ENCODE measurements around the gene PRSS57. TPM values are rescaled to one million over a fixed set of nuclear protein-coding genes. Genes with fewer than 3 reads are reported as not detected.

PRSS57 gene
- total RNA-seq, 2 experiments from 2014 or later, result not detected

DNA sequence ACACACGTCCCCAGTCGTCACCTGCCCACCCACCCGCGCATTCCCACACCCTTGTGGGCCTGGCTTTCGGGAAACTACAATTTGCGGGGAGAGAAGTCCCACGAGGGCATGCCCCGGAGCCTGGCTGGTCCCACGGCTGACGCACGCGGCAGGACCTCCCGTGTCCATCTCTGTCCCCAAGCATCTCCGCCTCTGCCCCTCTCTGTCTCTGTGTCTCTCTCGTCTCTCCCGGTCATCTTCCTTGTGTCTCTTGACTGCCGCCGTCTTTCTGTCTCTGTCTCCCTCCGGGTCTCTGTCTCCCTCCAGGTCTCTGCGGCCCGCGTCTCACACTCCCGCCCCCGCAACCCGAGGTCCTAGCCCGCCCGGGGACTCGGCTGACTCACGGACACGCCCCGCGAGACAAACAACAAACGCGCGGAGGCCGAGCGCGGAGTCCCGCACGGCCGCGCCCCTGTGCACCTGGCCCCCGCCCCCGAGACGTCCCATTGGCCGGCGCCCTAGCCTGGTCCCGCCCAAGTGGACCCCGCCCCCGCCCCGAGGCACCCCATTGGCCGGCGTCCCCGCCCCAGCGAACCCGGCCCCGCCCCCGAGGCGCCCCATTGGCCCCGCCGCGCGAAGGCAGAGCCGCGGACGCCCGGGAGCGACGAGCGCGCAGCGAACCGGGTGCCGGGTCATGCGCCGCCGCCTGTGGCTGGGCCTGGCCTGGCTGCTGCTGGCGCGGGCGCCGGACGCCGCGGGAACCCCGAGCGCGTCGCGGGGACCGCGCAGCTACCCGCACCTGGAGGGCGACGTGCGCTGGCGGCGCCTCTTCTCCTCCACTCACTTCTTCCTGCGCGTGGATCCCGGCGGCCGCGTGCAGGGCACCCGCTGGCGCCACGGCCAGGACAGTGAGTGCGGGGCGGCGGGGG, 55.7 kb downstream of the PRSS57 start, which contains the start of gene FGF22:
Gene FGF22 (plus strand): TSS at position 627 of the 908 bp plus-strand sequence. CDS start 47 bp downstream, at position 674.
- Mint-ChIP-seq H3K27me3 (no peaks in the 10 kb centered on the region), H3K9me3 (no peaks in the 10 kb centered on the region), H3K4me3 (peak within 1 kb of the TSS; percentile 60), H3K36me3 (ENCODE audit: low read depth) (no peaks in the 10 kb centered on the region), H3K4me1 (ENCODE audit: low read depth) (peaks cover 13% of the 10 kb centered on the region), H3K27ac (peak within 1 kb of the TSS; percentile 51)
- ChIA-PET CTCF (no interaction called here), POLR2A (no interaction called here)
- peak; percentile 98 for ATAC-seq
- intact Hi-C loops (cut with micrococcal nuclease), result no loop called here
- TF ChIP-seq, protein P1, sequence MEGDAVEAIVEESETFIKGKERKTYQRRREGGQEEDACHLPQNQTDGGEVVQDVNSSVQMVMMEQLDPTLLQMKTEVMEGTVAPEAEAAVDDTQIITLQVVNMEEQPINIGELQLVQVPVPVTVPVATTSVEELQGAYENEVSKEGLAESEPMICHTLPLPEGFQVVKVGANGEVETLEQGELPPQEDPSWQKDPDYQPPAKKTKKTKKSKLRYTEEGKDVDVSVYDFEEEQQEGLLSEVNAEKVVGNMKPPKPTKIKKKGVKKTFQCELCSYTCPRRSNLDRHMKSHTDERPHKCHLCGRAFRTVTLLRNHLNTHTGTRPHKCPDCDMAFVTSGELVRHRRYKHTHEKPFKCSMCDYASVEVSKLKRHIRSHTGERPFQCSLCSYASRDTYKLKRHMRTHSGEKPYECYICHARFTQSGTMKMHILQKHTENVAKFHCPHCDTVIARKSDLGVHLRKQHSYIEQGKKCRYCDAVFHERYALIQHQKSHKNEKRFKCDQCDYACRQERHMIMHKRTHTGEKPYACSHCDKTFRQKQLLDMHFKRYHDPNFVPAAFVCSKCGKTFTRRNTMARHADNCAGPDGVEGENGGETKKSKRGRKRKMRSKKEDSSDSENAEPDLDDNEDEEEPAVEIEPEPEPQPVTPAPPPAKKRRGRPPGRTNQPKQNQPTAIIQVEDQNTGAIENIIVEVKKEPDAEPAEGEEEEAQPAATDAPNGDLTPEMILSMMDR (IDR thresholded peaks at IDR 0.05), result no peak
- DNase-seq, result peak; percentile 95

DNA sequence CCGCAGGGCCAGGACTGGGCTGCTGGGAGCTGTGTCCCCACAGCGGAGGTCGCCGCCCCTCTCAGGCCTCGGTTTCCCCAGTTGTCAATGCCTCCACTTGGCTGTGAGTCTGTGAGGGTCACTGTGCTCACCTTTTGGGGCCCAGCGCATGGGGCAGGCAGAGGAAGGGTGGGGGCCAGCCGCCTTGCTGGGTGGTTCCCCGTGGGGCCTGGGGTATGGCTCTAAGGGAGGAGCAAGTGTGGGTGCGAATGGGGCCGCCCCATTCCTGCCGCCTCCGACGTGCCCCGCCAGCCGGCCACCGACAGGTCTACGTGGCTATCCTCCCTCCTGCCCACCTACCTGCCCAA, 56.4 kb downstream of the PRSS57 start:
- Mint-ChIP-seq H3K36me3 (ENCODE audit: low read depth) (no peaks in the 10 kb centered on the region), H3K9me3 (no peaks in the 10 kb centered on the region), H3K27ac (no peak overlapping the region), H3K27me3 (no peaks in the 10 kb centered on the region), H3K4me3 (peak overlapping the region; percentile 60), H3K4me1 (ENCODE audit: low read depth) (peaks cover 13% of the 10 kb centered on the region)
- no peak for DNase-seq
- ChIA-PET POLR2A (no interaction called here), CTCF (no interaction called here)
- TF ChIP-seq, protein P1 (IDR thresholded peaks at IDR 0.05), result no peak
- intact Hi-C loops (cut with micrococcal nuclease), result no loop called here
- ATAC-seq, result no peak

Other genes with a start within 250 kb of the PRSS57 start
- gene SHC2, start 234.4 kb downstream of the PRSS57 start, total RNA-seq, result under 1 TPM; 0.25 to 0.45 TPM
- gene MADCAM1, start 199.0 kb downstream of the PRSS57 start, total RNA-seq, result under 1 TPM; 0.20 to 0.22 TPM
- gene TPGS1, start 188.0 kb downstream of the PRSS57 start, total RNA-seq, result 1 to 10 TPM; 8.9 to 9.3 TPM
- 10 to 100 TPM; 38.1 to 43.7 TPM for gene CDC34, start 163.7 kb downstream of the PRSS57 start, total RNA-seq
- 10 to 100 TPM; 52.7 to 58.5 TPM for gene GZMM, start 151.4 kb downstream of the PRSS57 start, total RNA-seq
- 100 to 1,000 TPM; 159 to 160 TPM for gene BSG, start 122.9 kb downstream of the PRSS57 start, total RNA-seq
- under 1 TPM; 0.18 TPM for gene HCN2, start 105.6 kb downstream of the PRSS57 start, total RNA-seq
- 10 to 100 TPM; 66.6 to 67.9 TPM for gene POLRMT, start 61.9 kb downstream of the PRSS57 start, total RNA-seq
- gene FGF22, start 55.6 kb downstream of the PRSS57 start, total RNA-seq, result under 1 TPM in 1 of 2 experiments, not detected in 1; 0.16 TPM
- 100 to 1,000 TPM in 1 of 2 experiments, 10 to 100 TPM in 1; 99.1 to 101 TPM for gene RNF126, start 32.2 kb downstream of the PRSS57 start, total RNA-seq
- 10 to 100 TPM; 12.3 TPM for gene FSTL3, start 19.1 kb downstream of the PRSS57 start, total RNA-seq
- gene PALM, start 13.5 kb upstream of the PRSS57 start, total RNA-seq, result under 1 TPM; 0.22 to 0.36 TPM
- not detected for gene MISP, start 55.7 kb upstream of the PRSS57 start, total RNA-seq
- gene PTBP1, start 102.0 kb upstream of the PRSS57 start, total RNA-seq, result 100 to 1,000 TPM; 581 to 582 TPM
- not detected for gene PLPPR3, start 126.5 kb upstream of the PRSS57 start, total RNA-seq
- not detected for gene AZU1, start 132.4 kb upstream of the PRSS57 start, total RNA-seq
- gene PRTN3, start 145.5 kb upstream of the PRSS57 start, total RNA-seq, result not detected
- not detected for gene ELANE, start 156.9 kb upstream of the PRSS57 start, total RNA-seq
- gene CFD, start 164.2 kb upstream of the PRSS57 start, total RNA-seq, result 1 to 10 TPM in 1 of 2 experiments, under 1 TPM in 1; 0.60 to 1.4 TPM
- gene MED16, start 197.7 kb upstream of the PRSS57 start, total RNA-seq, result 10 to 100 TPM; 37.6 to 37.8 TPM
- not detected for gene RNU6-9, start 198.0 kb upstream of the PRSS57 start, total RNA-seq
- 10 to 100 TPM; 58.4 to 61.5 TPM for gene R3HDM4, start 217.8 kb upstream of the PRSS57 start, total RNA-seq
- gene KISS1R, start 221.9 kb upstream of the PRSS57 start, total RNA-seq, result 10 to 100 TPM; 14.0 to 15.5 TPM
- gene ARID3A, start 230.6 kb upstream of the PRSS57 start, total RNA-seq, result 10 to 100 TPM; 18.7 to 22.1 TPM

Measured in activated CD8-positive, alpha-beta T cell treated with anti-CD3 and anti-CD28 coated beads for 36 hours (primary cell).